Right hindlimb (tissue), 1 donor: ENCODE results near the gene ZNF669.
A peak's percentile ranks its signal among the peaks of the same experiment; 100 is the strongest.

Source experiments
- DNase-seq: peaks from one replicate; pipeline ENCODE4 v3.0.0-alpha.2; 2018

Gene ZNF669

GRCh38 chr1:247110627-247111258 is 6.6 kb upstream of the ZNF669 start:
- DNase-seq: no peak

- no peak for DNase-seq
Measured at GRCh38 chr1:247107694-247108093, 3.5 kb upstream of the ZNF669 start.

- no peak for DNase-seq
Measured at GRCh38 chr1:247105966-247106365, 1.8 kb upstream of the ZNF669 start.

- no peak for DNase-seq
Measured at GRCh38 chr1:247104965-247105364, 809 bp upstream of the ZNF669 start.

GRCh38 chr1:247102381-247102780 is 1.8 kb downstream of the ZNF669 start:
- DNase-seq: no peak

GRCh38 chr1:247100676-247101279 is 3.4 kb downstream of the ZNF669 start:
- no peak for DNase-seq

- DNase-seq: no peak
Measured at GRCh38 chr1:247096958-247097357, 7.2 kb downstream of the ZNF669 start.

- DNase-seq: no peak
Measured at GRCh38 chr1:247096544-247096943, 7.6 kb downstream of the ZNF669 start.

GRCh38 chr1:247096112-247096511 is 8.0 kb downstream of the ZNF669 start:
- DNase-seq: no peak

GRCh38 chr1:247090455-247090854 is 13.7 kb downstream of the ZNF669 start:
- no peak for DNase-seq

- DNase-seq: no peak
Measured at GRCh38 chr1:247089616-247090375, 14.4 kb downstream of the ZNF669 start.

- no peak for DNase-seq
Measured at GRCh38 chr1:247088967-247089366, 15.2 kb downstream of the ZNF669 start.

GRCh38 chr1:247087256-247087655 is 16.9 kb downstream of the ZNF669 start:
- no peak for DNase-seq

- DNase-seq: no peak
Measured at GRCh38 chr1:247085310-247085709, 18.8 kb downstream of the ZNF669 start.

GRCh38 chr1:247084771-247085170 is 19.4 kb downstream of the ZNF669 start:
- DNase-seq: no peak

- DNase-seq: no peak
Measured at GRCh38 chr1:247079141-247079874, 24.8 kb downstream of the ZNF669 start.

- DNase-seq: peak; percentile 95
Measured at GRCh38 chr1:247078258-247079140, 25.7 kb downstream of the ZNF669 start, which contains the start of gene ZNF670. Gene ZNF670, minus strand, starts transcription at chr1:247078811. Its CDS starts 215 bp downstream, at chr1:247078596.

GRCh38 chr1:247077876-247078257 is 26.3 kb downstream of the ZNF669 start:
- DNase-seq: no peak

GRCh38 chr1:247077213-247077612 is 26.9 kb downstream of the ZNF669 start:
- DNase-seq: no peak

- no peak for DNase-seq
Measured at GRCh38 chr1:247070645-247071044, 33.5 kb downstream of the ZNF669 start.

GRCh38 chr1:247064304-247064703 is 39.9 kb downstream of the ZNF669 start:
- no peak for DNase-seq

- DNase-seq: no peak
Measured at GRCh38 chr1:247060771-247061170, 43.4 kb downstream of the ZNF669 start.
